ENCODE results near the gene NKTR.

DNA sequence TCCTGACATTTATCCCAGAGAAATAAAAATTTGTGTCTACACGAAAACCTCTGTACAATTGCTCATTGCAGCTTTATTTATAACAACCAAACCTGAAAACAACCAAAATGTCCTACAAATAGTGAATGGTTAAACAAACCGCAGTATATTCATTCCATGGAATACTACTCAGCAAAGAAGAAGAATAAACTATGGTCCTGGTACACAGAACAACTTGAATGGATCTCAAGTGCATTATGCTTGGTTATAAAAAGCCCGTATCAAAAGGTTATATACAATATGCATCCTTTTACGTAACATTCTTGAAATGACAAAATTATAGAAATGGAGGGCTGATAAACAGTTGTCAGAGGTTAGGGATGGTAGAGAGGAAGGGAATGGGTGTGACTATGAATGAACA, 22.4 kb upstream of the NKTR start:
- TF ChIP-seq, protein P1, sequence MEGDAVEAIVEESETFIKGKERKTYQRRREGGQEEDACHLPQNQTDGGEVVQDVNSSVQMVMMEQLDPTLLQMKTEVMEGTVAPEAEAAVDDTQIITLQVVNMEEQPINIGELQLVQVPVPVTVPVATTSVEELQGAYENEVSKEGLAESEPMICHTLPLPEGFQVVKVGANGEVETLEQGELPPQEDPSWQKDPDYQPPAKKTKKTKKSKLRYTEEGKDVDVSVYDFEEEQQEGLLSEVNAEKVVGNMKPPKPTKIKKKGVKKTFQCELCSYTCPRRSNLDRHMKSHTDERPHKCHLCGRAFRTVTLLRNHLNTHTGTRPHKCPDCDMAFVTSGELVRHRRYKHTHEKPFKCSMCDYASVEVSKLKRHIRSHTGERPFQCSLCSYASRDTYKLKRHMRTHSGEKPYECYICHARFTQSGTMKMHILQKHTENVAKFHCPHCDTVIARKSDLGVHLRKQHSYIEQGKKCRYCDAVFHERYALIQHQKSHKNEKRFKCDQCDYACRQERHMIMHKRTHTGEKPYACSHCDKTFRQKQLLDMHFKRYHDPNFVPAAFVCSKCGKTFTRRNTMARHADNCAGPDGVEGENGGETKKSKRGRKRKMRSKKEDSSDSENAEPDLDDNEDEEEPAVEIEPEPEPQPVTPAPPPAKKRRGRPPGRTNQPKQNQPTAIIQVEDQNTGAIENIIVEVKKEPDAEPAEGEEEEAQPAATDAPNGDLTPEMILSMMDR (conservative IDR thresholded peaks at IDR 0.05; ENCODE audit: low read depth, low read length) = no peak
- TF ChIP-seq EZH2 (IDR thresholded peaks at IDR 0.05; ENCODE audit: borderline replicate concordance, low read depth, low read length, poor library complexity, severe bottlenecking) = no peak

Data from A673 (cell line).